Loucy (cell line): ENCODE data around the gene S1PR3.

Source experiments
- H2AFZ ChIP-seq: fragments of 200-600 bp; sonication (generic); 2 replicates; pipeline ENCODE4 v1.6.0; 2016; ENCODE audit warnings: antibody characterized with exemption, mild to moderate bottlenecking, low read length, moderate library complexity
- H3F3A ChIP-seq: fragments of 200-600 bp; 2 replicates; pipeline ENCODE4 v1.6.0; 2016; ENCODE audit warnings: antibody characterized with exemption, low read depth, mild to moderate bottlenecking
- H3K27me3 ChIP-seq: fragments of 200-600 bp; sonication (generic); 2 replicates; pipeline ENCODE4 v1.6.1; 2014; ENCODE audit warnings: low read length, mild to moderate bottlenecking; ENCODE audit not compliant: insufficient read depth, poor library complexity, severe bottlenecking
- H3K36me3 ChIP-seq: fragments of 200-600 bp; sonication (generic); 2 replicates; pipeline ENCODE4 v1.6.1; 2016; ENCODE audit warnings: low read length; ENCODE audit not compliant: insufficient read depth
- H3K4me1 ChIP-seq: fragments of 200-600 bp; sonication (generic); 2 replicates; pipeline ENCODE4 v1.5.1; 2014; ENCODE audit warnings: low read length, mild to moderate bottlenecking; ENCODE audit not compliant: insufficient read depth, poor library complexity, severe bottlenecking
- H3K4me2 ChIP-seq: fragments of 200-600 bp; sonication (generic); 2 replicates; pipeline ENCODE4 v1.6.0; 2014; ENCODE audit warnings: antibody characterized with exemption, low read length, low read depth, mild to moderate bottlenecking; ENCODE audit not compliant: poor library complexity, severe bottlenecking
- H3K4me3 ChIP-seq: fragments of 200-600 bp; sonication (generic); 2 replicates; pipeline ENCODE4 v1.5.1; 2014; ENCODE audit warnings: low read length, mild to moderate bottlenecking, mixed read lengths; ENCODE audit not compliant: poor library complexity, severe bottlenecking
- H3K79me2 ChIP-seq: fragments of 200-600 bp; sonication (generic); 2 replicates; pipeline ENCODE4 v1.6.1; 2014; ENCODE audit warnings: low read length; ENCODE audit not compliant: insufficient read depth
- H3K9ac ChIP-seq: fragments of 200-600 bp; sonication (generic); 2 replicates; pipeline ENCODE4 v1.6.0; 2014; ENCODE audit warnings: mild to moderate bottlenecking, low read depth, low read length, moderate library complexity; ENCODE audit not compliant: poor library complexity, severe bottlenecking
- H3K9me2 ChIP-seq: fragments of 200-600 bp; sonication (generic); replicated peaks from 2 replicates; pipeline ENCODE4 v1.6.1; 2016; ENCODE audit warnings: low read depth, low read length, mixed read lengths
- H3K9me3 ChIP-seq: fragments of 200-600 bp; sonication (generic); 2 replicates; pipeline ENCODE4 v1.6.1; 2014; ENCODE audit warnings: mild to moderate bottlenecking, antibody characterized with exemption, low read length, low read depth; ENCODE audit not compliant: insufficient read depth
- H4K20me1 ChIP-seq: fragments of 200-600 bp; sonication (generic); 2 replicates; pipeline ENCODE4 v1.6.0; 2014; ENCODE audit warnings: antibody characterized with exemption, low read length, mild to moderate bottlenecking; ENCODE audit not compliant: insufficient read depth, poor library complexity, severe bottlenecking
- EZH2phosphoT487 ChIP-seq: fragments of 200-600 bp; IDR thresholded peaks from 2 replicates; pipeline ENCODE4 v1.6.1; 2018; ENCODE audit warnings: antibody characterized with exemption, mild to moderate bottlenecking, moderate library complexity, borderline replicate concordance
- TF ChIP-seq, protein P1 (sequence below): fragments of 200-600 bp; sonication (generic); conservative IDR thresholded peaks from 2 replicates; pipeline ENCODE4 v1.5.1; 2014; ENCODE audit warnings: mild to moderate bottlenecking, antibody characterized with exemption, low read length

S1PR3 gene

GRCh38 chr9:88984543-88984883 lies 6.8 kb upstream of the S1PR3 start:
- no peak overlapping the region for H2AFZ ChIP-seq
- no peaks in the 10 kb centered on the region for H4K20me1 ChIP-seq

DNA sequence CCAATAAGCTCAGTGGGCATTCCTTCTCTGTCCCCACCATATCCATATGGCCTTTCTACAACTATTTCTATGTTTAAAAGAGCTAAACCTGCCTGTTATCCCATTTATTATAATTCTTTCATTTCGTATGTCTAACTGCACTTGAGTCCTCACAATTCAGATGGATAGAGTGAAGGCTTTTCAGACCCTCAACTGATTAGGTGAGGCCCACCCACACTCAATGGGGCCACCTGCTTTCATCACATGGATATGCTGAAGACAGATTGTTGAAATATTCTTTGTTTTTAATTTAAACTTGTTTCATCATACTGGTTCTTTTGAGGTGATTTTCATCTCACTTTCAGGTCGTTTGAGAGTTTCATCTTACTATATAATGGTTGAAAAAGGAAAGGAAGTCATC lies 5.7 kb upstream of the S1PR3 start:
- H3F3A ChIP-seq: no peaks in the 10 kb centered on the region; the same call in 1 of the 2 replicates
- no peaks in the 10 kb centered on the region for H3K9me3 ChIP-seq
- no peak overlapping the region for H2AFZ ChIP-seq
- no peaks in the 10 kb centered on the region for H3K36me3 ChIP-seq
- no peak overlapping the region for H3K4me2 ChIP-seq
- H3K79me2 ChIP-seq: no peaks in the 10 kb centered on the region
- H3K27me3 ChIP-seq: no peaks in the 10 kb centered on the region
- peaks cover 22% of the 10 kb centered on the region for H3K4me1 ChIP-seq
- TF ChIP-seq EZH2phosphoT487: no peak
- TF ChIP-seq, protein P1, sequence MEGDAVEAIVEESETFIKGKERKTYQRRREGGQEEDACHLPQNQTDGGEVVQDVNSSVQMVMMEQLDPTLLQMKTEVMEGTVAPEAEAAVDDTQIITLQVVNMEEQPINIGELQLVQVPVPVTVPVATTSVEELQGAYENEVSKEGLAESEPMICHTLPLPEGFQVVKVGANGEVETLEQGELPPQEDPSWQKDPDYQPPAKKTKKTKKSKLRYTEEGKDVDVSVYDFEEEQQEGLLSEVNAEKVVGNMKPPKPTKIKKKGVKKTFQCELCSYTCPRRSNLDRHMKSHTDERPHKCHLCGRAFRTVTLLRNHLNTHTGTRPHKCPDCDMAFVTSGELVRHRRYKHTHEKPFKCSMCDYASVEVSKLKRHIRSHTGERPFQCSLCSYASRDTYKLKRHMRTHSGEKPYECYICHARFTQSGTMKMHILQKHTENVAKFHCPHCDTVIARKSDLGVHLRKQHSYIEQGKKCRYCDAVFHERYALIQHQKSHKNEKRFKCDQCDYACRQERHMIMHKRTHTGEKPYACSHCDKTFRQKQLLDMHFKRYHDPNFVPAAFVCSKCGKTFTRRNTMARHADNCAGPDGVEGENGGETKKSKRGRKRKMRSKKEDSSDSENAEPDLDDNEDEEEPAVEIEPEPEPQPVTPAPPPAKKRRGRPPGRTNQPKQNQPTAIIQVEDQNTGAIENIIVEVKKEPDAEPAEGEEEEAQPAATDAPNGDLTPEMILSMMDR: no peak
- no peaks in the 10 kb centered on the region for H4K20me1 ChIP-seq
- H3K9me2 ChIP-seq: no peaks in the 10 kb centered on the region
- H3K9ac ChIP-seq: no peak overlapping the region
- no peak overlapping the region for H3K4me3 ChIP-seq

More at GRCh38 chr9:88984543-88984883, 6.8 kb upstream of the S1PR3 start:
- Histone ChIP-seq H3K9me2 (no peaks in the 10 kb centered on the region), H3K4me3 (no peak overlapping the region), H3K9me3 (no peaks in the 10 kb centered on the region), H3K9ac (no peak overlapping the region), H3K36me3 (no peaks in the 10 kb centered on the region), H3K4me2 (no peak overlapping the region), H3F3A (no peaks in the 10 kb centered on the region; the same call in 1 of the 2 replicates), H3K4me1 (peaks cover 13% of the 10 kb centered on the region), H3K79me2 (no peaks in the 10 kb centered on the region), H3K27me3 (no peaks in the 10 kb centered on the region)
- TF ChIP-seq EZH2phosphoT487: no peak
- TF ChIP-seq, protein P1: no peak

DNA sequence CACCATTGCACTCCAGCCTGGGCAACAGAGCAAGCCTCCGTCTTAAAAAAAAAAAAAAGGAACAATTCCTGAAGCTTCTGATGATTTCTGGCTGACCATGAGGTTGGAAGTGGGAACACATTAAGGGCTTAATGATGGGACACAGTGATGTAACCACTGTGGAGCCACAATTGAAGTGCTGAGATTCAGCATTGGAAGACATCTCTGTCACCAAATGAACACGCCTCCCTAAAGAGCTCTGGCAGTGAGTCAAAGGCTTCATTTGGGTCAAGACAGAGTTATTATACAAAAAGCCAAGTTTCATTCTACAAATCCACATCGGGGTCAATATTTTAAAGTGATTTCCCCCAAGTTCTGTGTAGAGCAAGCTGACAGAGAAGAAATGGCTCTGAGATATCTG lies 4.5 kb upstream of the S1PR3 start:
- H3K9me3 ChIP-seq: no peaks in the 10 kb centered on the region
- H3K9ac ChIP-seq: no peak overlapping the region
- no peak overlapping the region for H2AFZ ChIP-seq
- no peaks in the 10 kb centered on the region for H3K79me2 ChIP-seq
- no peaks in the 10 kb centered on the region for H3K9me2 ChIP-seq
- H3K4me2 ChIP-seq: no peak overlapping the region
- no peaks in the 10 kb centered on the region; the same call in 1 of the 2 replicates for H3F3A ChIP-seq
- H3K4me3 ChIP-seq: no peak overlapping the region
- TF ChIP-seq, protein P1: no peak
- no peak for TF ChIP-seq EZH2phosphoT487
- H4K20me1 ChIP-seq: no peaks in the 10 kb centered on the region
- peaks cover 22% of the 10 kb centered on the region for H3K4me1 ChIP-seq
- no peaks in the 10 kb centered on the region for H3K27me3 ChIP-seq
- H3K36me3 ChIP-seq: no peaks in the 10 kb centered on the region
